Neural crest cell (in vitro differentiated cells): Measurements from ENCODE around the gene ZFAND5. TPM values are rescaled to one million over a fixed set of nuclear protein-coding genes. Genes with fewer than 3 reads are reported as not detected.

ENCODE experiments used
- DNase-seq: peaks from one replicate; pipeline ENCODE4 v3.0.0; 2021; ENCODE audit warnings: low read depth, mixed read lengths, low spot score
- H3K27ac Mint-ChIP-seq: one replicate; pipeline ENCODE4 v1.8.0; 2021; ENCODE audit warnings: mild to moderate bottlenecking, mixed read lengths; ENCODE audit not compliant: unreplicated experiment
- H3K27me3 Mint-ChIP-seq: 2 replicates; pipeline ENCODE4 v1.8.0; 2021; ENCODE audit warnings: low read depth, mild to moderate bottlenecking, mixed read lengths
- H3K36me3 Mint-ChIP-seq: 2 replicates; pipeline ENCODE4 v1.8.0; 2021; ENCODE audit warnings: low read depth, mild to moderate bottlenecking, mixed read lengths
- H3K4me1 Mint-ChIP-seq: 2 replicates; pipeline ENCODE4 v1.8.0; 2021; ENCODE audit warnings: mixed read lengths
- H3K4me3 Mint-ChIP-seq: one replicate; pipeline ENCODE4 v1.8.0; 2021; ENCODE audit warnings: mild to moderate bottlenecking, mixed read lengths
- H3K9me3 Mint-ChIP-seq: 2 replicates; pipeline ENCODE4 v1.8.0; 2021; ENCODE audit warnings: mixed read lengths
- CTCF ChIP-seq: fragments of 200-600 bp; sonication (generic); conservative IDR thresholded peaks from 2 replicates; pipeline ENCODE4 v1.5.0; 2021; ENCODE audit warnings: antibody characterized with exemption, mild to moderate bottlenecking
- total RNA-seq: library from RNA; stranded (reverse); gene quantifications from 2 replicates; pipeline ENCODE4 v1.2.1, GENCODE V29; 2021

ZFAND5 gene
- total RNA-seq, 1 donor from 2014 or later, result 201 TPM

- Mint-ChIP-seq H3K36me3 (no peaks in the 10 kb centered on the region), H3K9me3 (no peaks in the 10 kb centered on the region), H3K4me1 (no peaks in the 10 kb centered on the region), H3K27ac (no peak overlapping the region), H3K4me3 (no peak overlapping the region), H3K27me3 (no peaks in the 10 kb centered on the region)
- no peak for DNase-seq
- no peak for TF ChIP-seq CTCF
Observed at GRCh38 chr9:72337286-72337685, 27.7 kb downstream of the ZFAND5 start.

- no peak for TF ChIP-seq CTCF
- H3K9me3 Mint-ChIP-seq, result no peaks in the 10 kb centered on the region
- peaks cover 2% of the 10 kb centered on the region for H3K27me3 Mint-ChIP-seq
- H3K4me3 Mint-ChIP-seq, result no peak overlapping the region
- DNase-seq, result no peak
- H3K36me3 Mint-ChIP-seq, result no peaks in the 10 kb centered on the region
- no peak overlapping the region for H3K27ac Mint-ChIP-seq
- H3K4me1 Mint-ChIP-seq, result no peaks in the 10 kb centered on the region
Observed at GRCh38 chr9:72334658-72335337, 30.2 kb downstream of the ZFAND5 start.

GRCh38 chr9:72333709-72334108 lies 31.3 kb downstream of the ZFAND5 start:
- H3K4me3 Mint-ChIP-seq, result no peak overlapping the region
- no peak for DNase-seq
- H3K9me3 Mint-ChIP-seq, result peaks cover 3% of the 10 kb centered on the region
- TF ChIP-seq CTCF, result no peak
- H3K27ac Mint-ChIP-seq, result no peak overlapping the region
- no peaks in the 10 kb centered on the region for H3K4me1 Mint-ChIP-seq
- H3K36me3 Mint-ChIP-seq, result no peaks in the 10 kb centered on the region
- H3K27me3 Mint-ChIP-seq, result peaks cover 2% of the 10 kb centered on the region

- no peak overlapping the region for H3K27ac Mint-ChIP-seq
- H3K4me3 Mint-ChIP-seq, result no peak overlapping the region
- H3K9me3 Mint-ChIP-seq, result peaks cover 3% of the 10 kb centered on the region
- DNase-seq, result no peak
- no peaks in the 10 kb centered on the region for H3K4me1 Mint-ChIP-seq
- no peaks in the 10 kb centered on the region for H3K36me3 Mint-ChIP-seq
- peaks cover 2% of the 10 kb centered on the region for H3K27me3 Mint-ChIP-seq
- TF ChIP-seq CTCF, result no peak
Observed at GRCh38 chr9:72333197-72333596, 31.8 kb downstream of the ZFAND5 start.

DNA sequence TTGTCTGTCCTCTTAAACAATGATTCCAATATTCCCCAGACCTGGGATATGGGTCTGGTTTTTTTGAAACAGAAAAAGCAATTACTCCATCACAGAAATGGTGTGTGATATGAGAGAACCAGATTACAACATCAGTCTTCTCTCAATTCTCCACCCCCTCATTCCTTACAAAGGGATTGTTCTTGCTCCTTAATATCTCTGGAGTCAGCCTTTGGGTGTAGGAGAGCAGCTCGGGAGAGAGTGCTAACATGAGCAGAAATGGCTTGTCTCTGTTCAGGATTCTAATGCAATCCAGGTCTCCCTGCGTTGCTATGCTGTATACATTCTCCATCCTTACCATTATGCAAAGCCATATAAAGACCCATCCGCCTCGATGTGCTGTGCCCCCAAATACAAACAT lies 32.7 kb downstream of the ZFAND5 start:
- Mint-ChIP-seq H3K4me1 (no peaks in the 10 kb centered on the region), H3K27me3 (peaks cover 2% of the 10 kb centered on the region), H3K9me3 (peaks cover 3% of the 10 kb centered on the region), H3K4me3 (no peak overlapping the region), H3K27ac (no peak overlapping the region), H3K36me3 (no peaks in the 10 kb centered on the region)
- no peak for TF ChIP-seq CTCF
- DNase-seq, result no peak
